Osteoblast (primary cell): ENCODE results near the gene IFFO2. TPM values are rescaled to one million over a fixed set of nuclear protein-coding genes. Genes with fewer than 3 reads are reported as not detected.

Experiments
- DNase-seq: peaks from one replicate; pipeline ENCODE4 v3.0.0; 2011; ENCODE audit warnings: low spot score, mixed read lengths; ENCODE audit not compliant: insufficient read length; ENCODE audit errors: missing footprints
- H2AFZ ChIP-seq: 2 replicates; pipeline ENCODE4 v1.6.0; 2011; ENCODE audit warnings: mild to moderate bottlenecking, low read length
- H3K27ac ChIP-seq: 2 replicates; pipeline ENCODE4 v1.5.1; 2011; ENCODE audit warnings: mild to moderate bottlenecking, low read depth, low read length, moderate library complexity
- H3K27me3 ChIP-seq: 2 replicates; pipeline ENCODE4 v1.6.0; 2012; ENCODE audit warnings: mild to moderate bottlenecking, control low read depth, inconsistent platforms, low read length, moderate library complexity; ENCODE audit not compliant: insufficient read depth
- H3K36me3 ChIP-seq: 2 replicates; pipeline ENCODE4 v1.5.1; 2011; ENCODE audit warnings: mild to moderate bottlenecking, low read length, control low read depth, moderate library complexity; ENCODE audit not compliant: insufficient read depth
- H3K4me1 ChIP-seq: 2 replicates; pipeline ENCODE4 v1.5.1; 2011; ENCODE audit warnings: mild to moderate bottlenecking, low read length, control low read depth, moderate library complexity; ENCODE audit not compliant: insufficient read depth
- H3K4me2 ChIP-seq: 2 replicates; pipeline ENCODE4 v1.6.0; 2011; ENCODE audit warnings: mild to moderate bottlenecking, low read length; ENCODE audit not compliant: insufficient read depth
- H3K4me3 ChIP-seq: fragments of 200-600 bp; sonication (generic); 3 replicates; pipeline ENCODE4 v1.5.1; 2012; ENCODE audit warnings: mild to moderate bottlenecking, low read length, inconsistent platforms; ENCODE audit not compliant: insufficient read depth
- H3K79me2 ChIP-seq: 2 replicates; pipeline ENCODE4 v1.6.0; 2012; ENCODE audit warnings: mild to moderate bottlenecking, low read length, control low read depth, inconsistent platforms; ENCODE audit not compliant: insufficient read depth
- H3K9me3 ChIP-seq: 2 replicates; pipeline ENCODE4 v1.5.1; 2011; ENCODE audit warnings: low read depth, low read length, control low read depth
- H4K20me1 ChIP-seq: 2 replicates; pipeline ENCODE4 v1.6.0; 2012; ENCODE audit warnings: mild to moderate bottlenecking, low read length, control low read depth; ENCODE audit not compliant: insufficient read depth
- total RNA-seq: library from RNA; depleted of rRNA; stranded (reverse); fragments of >200 nt; gene quantifications from 2 replicates; pipeline ENCODE4 v1.2.3, GENCODE V29; 2012
- TF ChIP-seq, protein P1 (sequence below): IDR thresholded peaks from 2 replicates; pipeline ENCODE4 v1.5.1; 2011; ENCODE audit warnings: mild to moderate bottlenecking, low read depth, low read length, moderate library complexity; ENCODE audit errors: extremely low read depth

IFFO2 gene
- total RNA-seq, 1 donor = 10.9 TPM

DNA sequence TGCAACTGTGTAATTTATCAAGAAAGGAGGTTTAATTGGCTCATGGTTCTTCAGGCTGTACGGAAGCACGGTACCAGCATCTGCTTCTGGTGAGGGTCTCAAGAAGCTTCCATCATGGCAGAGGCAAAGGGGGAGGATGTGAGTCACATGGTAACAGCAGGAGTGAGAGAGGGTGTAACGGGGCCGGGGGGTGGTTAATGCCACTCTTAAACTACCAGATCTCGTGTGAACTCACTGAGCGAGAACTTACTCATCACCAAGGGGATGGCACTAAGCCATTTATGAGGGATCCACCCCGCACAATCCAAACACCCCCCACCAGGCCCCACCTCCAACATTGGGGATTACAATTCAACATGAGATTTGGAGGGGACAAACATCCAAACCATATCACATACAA lies 21.0 kb upstream of the IFFO2 start:
- peaks cover 3% of the 10 kb centered on the region for H3K4me1 ChIP-seq
- H3K36me3 ChIP-seq = no peaks in the 10 kb centered on the region
- H3K27me3 ChIP-seq = peaks cover 16% of the 10 kb centered on the region
- no peaks in the 10 kb centered on the region for H3K79me2 ChIP-seq
- TF ChIP-seq, protein P1, sequence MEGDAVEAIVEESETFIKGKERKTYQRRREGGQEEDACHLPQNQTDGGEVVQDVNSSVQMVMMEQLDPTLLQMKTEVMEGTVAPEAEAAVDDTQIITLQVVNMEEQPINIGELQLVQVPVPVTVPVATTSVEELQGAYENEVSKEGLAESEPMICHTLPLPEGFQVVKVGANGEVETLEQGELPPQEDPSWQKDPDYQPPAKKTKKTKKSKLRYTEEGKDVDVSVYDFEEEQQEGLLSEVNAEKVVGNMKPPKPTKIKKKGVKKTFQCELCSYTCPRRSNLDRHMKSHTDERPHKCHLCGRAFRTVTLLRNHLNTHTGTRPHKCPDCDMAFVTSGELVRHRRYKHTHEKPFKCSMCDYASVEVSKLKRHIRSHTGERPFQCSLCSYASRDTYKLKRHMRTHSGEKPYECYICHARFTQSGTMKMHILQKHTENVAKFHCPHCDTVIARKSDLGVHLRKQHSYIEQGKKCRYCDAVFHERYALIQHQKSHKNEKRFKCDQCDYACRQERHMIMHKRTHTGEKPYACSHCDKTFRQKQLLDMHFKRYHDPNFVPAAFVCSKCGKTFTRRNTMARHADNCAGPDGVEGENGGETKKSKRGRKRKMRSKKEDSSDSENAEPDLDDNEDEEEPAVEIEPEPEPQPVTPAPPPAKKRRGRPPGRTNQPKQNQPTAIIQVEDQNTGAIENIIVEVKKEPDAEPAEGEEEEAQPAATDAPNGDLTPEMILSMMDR = no peak
- H2AFZ ChIP-seq = no peak overlapping the region
- H3K4me3 ChIP-seq = no peak overlapping the region
- H4K20me1 ChIP-seq = no peaks in the 10 kb centered on the region
- no peak overlapping the region for H3K4me2 ChIP-seq
- H3K9me3 ChIP-seq = no peaks in the 10 kb centered on the region
- H3K27ac ChIP-seq = no peak overlapping the region
- DNase-seq = no peak

DNA sequence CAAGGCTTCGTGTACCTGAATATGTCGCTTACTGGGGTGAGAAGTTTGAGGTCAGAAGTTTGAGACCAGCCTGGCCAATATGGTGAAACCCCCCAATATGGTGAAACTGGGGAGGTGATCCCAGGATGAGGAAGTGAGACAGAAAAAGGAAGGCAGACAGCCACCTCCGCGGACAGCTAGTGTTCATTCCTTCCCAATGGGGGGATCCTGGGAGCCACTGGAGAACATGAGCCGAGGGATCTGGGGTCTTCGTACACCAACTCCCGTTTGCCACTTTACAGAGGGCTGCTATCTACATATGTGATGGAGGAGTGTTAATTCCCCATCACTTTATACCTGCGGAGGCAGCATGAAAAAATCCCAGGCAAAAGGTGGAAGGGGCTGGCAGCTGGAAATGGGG lies 19.6 kb upstream of the IFFO2 start:
- Histone ChIP-seq H3K79me2 (no peaks in the 10 kb centered on the region), H3K4me2 (no peak overlapping the region), H4K20me1 (no peaks in the 10 kb centered on the region), H2AFZ (no peak overlapping the region), H3K27ac (no peak overlapping the region), H3K4me3 (no peak overlapping the region), H3K4me1 (peaks cover 3% of the 10 kb centered on the region), H3K27me3 (peaks cover 9% of the 10 kb centered on the region), H3K36me3 (no peaks in the 10 kb centered on the region), H3K9me3 (no peaks in the 10 kb centered on the region)
- DNase-seq = no peak
- TF ChIP-seq, protein P1 = no peak

DNA sequence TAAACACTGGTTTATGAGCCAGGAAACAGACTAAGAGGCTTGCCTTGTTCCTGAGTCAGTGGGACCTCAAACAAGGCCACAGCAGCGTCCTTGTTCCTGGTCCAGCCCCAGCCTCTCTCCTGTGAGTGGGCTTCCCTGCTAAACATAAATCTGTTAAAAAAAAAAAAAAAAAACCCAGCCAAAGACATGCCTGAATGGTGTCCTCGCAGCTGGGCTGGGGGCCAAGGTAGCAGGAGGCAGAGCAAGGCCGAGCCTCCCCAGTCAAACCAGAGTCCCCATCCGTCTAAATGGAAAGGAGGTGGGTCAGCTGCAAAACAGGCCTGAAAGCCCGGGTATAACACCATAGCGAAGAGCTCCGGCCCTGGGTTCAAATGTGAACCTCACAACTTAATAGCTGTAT lies 18.1 kb upstream of the IFFO2 start:
- Histone ChIP-seq H3K79me2 (no peaks in the 10 kb centered on the region), H2AFZ (no peak overlapping the region), H3K36me3 (no peaks in the 10 kb centered on the region), H4K20me1 (no peaks in the 10 kb centered on the region), H3K27me3 (peaks cover 5% of the 10 kb centered on the region), H3K4me3 (no peak overlapping the region), H3K9me3 (no peaks in the 10 kb centered on the region), H3K4me1 (peaks cover 3% of the 10 kb centered on the region), H3K4me2 (no peak overlapping the region), H3K27ac (no peak overlapping the region)
- TF ChIP-seq, protein P1 = no peak
- no peak for DNase-seq

DNA sequence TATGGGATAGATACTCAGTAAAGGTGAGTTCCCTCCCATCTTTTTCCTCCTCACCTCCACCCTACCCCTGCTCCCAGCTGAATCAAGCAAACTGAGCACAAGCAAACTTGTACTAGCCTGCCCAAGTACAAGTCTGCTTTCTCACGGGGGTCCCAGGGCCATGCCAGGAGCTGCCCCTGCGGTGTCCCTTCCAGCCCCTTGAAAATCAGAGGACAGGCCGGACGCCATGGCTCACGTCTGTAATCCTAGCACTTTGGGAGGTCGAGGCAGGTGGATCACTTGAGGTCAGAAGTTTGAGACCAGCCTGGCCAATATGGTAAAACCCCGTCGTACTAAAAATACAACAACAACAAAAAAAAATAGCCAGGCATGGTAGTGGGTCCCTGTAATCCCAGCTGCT lies 17.5 kb upstream of the IFFO2 start:
- H3K27me3 ChIP-seq = peaks cover 5% of the 10 kb centered on the region
- H3K4me3 ChIP-seq = no peak overlapping the region

More for the DNA sequence above, 17.5 kb upstream of the IFFO2 start:
- no peak overlapping the region for H3K4me2 ChIP-seq
- TF ChIP-seq, protein P1 = no peak
- no peaks in the 10 kb centered on the region for H4K20me1 ChIP-seq
- no peak for DNase-seq
- H3K36me3 ChIP-seq = no peaks in the 10 kb centered on the region
- peaks cover 3% of the 10 kb centered on the region for H3K4me1 ChIP-seq
- H3K27ac ChIP-seq = no peak overlapping the region
- no peak overlapping the region for H2AFZ ChIP-seq
- H3K9me3 ChIP-seq = no peaks in the 10 kb centered on the region
- H3K79me2 ChIP-seq = no peaks in the 10 kb centered on the region
